ENCODE data around the gene BMP7. TPM values are rescaled to one million over a fixed set of nuclear protein-coding genes. Genes with fewer than 3 reads are reported as not detected.

Gene BMP7
- total and polyA plus RNA-seq, 2 of the 8 experiments (the other 6 are each of a cell fraction or from before 2014, with no cell fraction given) = 9.2 to 14.7 TPM

DNA sequence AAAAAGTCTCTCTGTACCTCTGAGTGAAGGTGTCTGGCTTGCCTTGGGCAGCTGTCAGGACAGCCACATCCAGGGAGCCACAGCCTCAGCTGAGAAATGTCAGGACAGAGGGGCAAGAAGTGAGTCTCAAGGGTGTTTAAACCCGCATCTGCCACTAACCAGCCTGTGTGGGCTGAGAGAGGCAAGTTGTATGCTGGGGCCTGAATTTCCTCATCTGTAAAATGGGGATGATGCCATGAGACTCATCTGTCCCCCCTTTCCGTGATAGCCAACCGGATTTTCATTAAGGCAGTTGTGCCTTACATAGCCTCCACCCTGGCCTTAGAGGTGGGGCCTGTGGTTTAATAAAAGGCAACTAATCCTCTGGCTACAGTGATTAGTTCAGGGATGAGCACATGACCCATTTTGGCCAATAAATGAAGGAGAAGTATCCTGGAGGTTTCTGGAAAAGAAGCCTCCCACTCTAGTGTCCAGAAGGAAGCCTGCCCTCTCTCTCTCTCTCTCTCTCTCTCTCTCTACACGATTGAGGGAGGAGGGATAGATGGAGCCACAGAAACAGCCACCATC is 79.3 kb downstream of the BMP7 start:
- no peak overlapping the region for H3K4me2 ChIP-seq (ENCODE audit: insufficient read depth in 1 of 2, low read depth in 2 of 2, low read length in 2 of 2)
- no peak overlapping the region for H2BK120ac ChIP-seq (replicated peaks; ENCODE audit: low read depth, low read length)
- H3K9me3 ChIP-seq (ENCODE audit: insufficient read depth in 2 of 2, low read depth in 1 of 2, low read length in 1 of 2) = 0 out of 4 replicates have a peak, but pooled peaks cover 0 to 3% of the 10 kb centered on the region in 2 experiments
- DNase-seq (ENCODE audit: low read depth in 1 of 2, low spot score in 2 of 2) (no peak), FAIRE-seq (no peak)
- CTCF ChIA-PET (ENCODE audit: partially characterized antibody) = no interaction called here
- no peak overlapping the region for H4K8ac ChIP-seq (ENCODE audit: extremely low read depth, insufficient read depth, low read length)
- no peak overlapping the region for H3K56ac ChIP-seq (replicated peaks; ENCODE audit: insufficient read length, low read depth, low read length)
- H3K79me2 ChIP-seq (ENCODE audit: control insufficient read depth in 1 of 2, insufficient read depth in 2 of 2, low read length in 2 of 2) = no peaks in the 10 kb centered on the region
- H4K20me1 ChIP-seq (replicated peaks in 1 of 2; ENCODE audit: control insufficient read depth in 1 of 2, insufficient read depth in 2 of 2, low read length in 2 of 2) = no peaks in the 10 kb centered on the region
- POLR2A ChIA-PET (ENCODE audit: partially characterized antibody) = interaction anchor here (0.7 kb wide), 1 partner anchor 70 kb away, joined by 5 read pairs; no protein-coding TSS in a partner anchor
- H2BK15ac ChIP-seq (ENCODE audit: low read length) = no peak overlapping the region
- H3K23ac ChIP-seq (ENCODE audit: insufficient read length) = no peak overlapping the region
- H2AFZ ChIP-seq (ENCODE audit: low read length) = no peak overlapping the region
- no peaks in the 10 kb centered on the region for H3K36me3 ChIP-seq (ENCODE audit: control insufficient read depth in 2 of 4, insufficient read depth in 4 of 4, low read length in 3 of 4)
- no peak overlapping the region for H3K18ac ChIP-seq (ENCODE audit: extremely low read depth, low read length)
- no peak overlapping the region for H3K4ac ChIP-seq (replicated peaks; ENCODE audit: insufficient read length, low read depth, low read length)
- H3K4me1 ChIP-seq (replicated peaks in 1 of 4; ENCODE audit: control insufficient read depth in 3 of 4, insufficient read depth in 4 of 4, low read length in 3 of 4) = no peaks in the 10 kb centered on the region; a peak in 3 of 7 replicates
- H2AK5ac ChIP-seq (ENCODE audit: low read depth, low read length) = no peak overlapping the region
- H3K27ac ChIP-seq (ENCODE audit: low read depth, low read length) = no peak overlapping the region
- no peak overlapping the region for H2BK20ac ChIP-seq (ENCODE audit: low read length)
- H2BK12ac ChIP-seq (ENCODE audit: low read depth, low read length) = no peak overlapping the region
- H3K23me2 ChIP-seq (ENCODE audit: low read depth, low read length) = no peaks in the 10 kb centered on the region
- WGBS, 2 experiments (ENCODE audit: extremely low coverage in 1 of 2, insufficient coverage in 1 of 2, insufficient read length in 1 of 2, insufficient replicate concordance in 2 of 2, low coverage in 1 of 2, low lambda C conversion rate in 2 of 2, missing lambda C conversion rate in 1 of 2) = 88% methylated on average over 3 of the region's 4 CpGs; no CpG with 5 or more reads in 1 of the 2 experiments
- no peak overlapping the region for H3K14ac ChIP-seq (ENCODE audit: insufficient read length)
- H3K79me1 ChIP-seq (ENCODE audit: low read depth, low read length) = no peaks in the 10 kb centered on the region
- no peaks in the 10 kb centered on the region for H3K27me3 ChIP-seq (replicated peaks in 1 of 4; ENCODE audit: control insufficient read depth in 3 of 4, extremely low read depth in 1 of 4, insufficient read depth in 3 of 4, low read length in 3 of 4)
- no peak overlapping the region for H3K9ac ChIP-seq (replicated peaks in 1 of 4; ENCODE audit: extremely low read depth in 1 of 4, low read depth in 3 of 4, low read length in 3 of 4)
- H4K5ac ChIP-seq (ENCODE audit: insufficient read length, low read depth, low read length) = no peak overlapping the region
- H4K91ac ChIP-seq (replicated peaks; ENCODE audit: insufficient read length, low read length) = no peak overlapping the region
- H3K4me3 ChIP-seq (ENCODE audit: extremely low read depth in 1 of 4, insufficient read depth in 2 of 4, low read depth in 3 of 4, low read length in 4 of 4) = no peak overlapping the region
- H2BK5ac ChIP-seq (ENCODE audit: low read depth, low read length) = no peak overlapping the region
- no peak for TF ChIP-seq CBX5 (IDR thresholded peaks at IDR 0.05; ENCODE audit: low read depth, low read length)

Data from H1 (cell line).